Breast epithelium (tissue), 3 donors: Measurements from ENCODE around the gene NKX2-4.

Experiments used
- CTCF ChIP-seq, 3 donors: fragments of 450-650 bp; IDR thresholded peaks; one replicate each; pipeline ENCODE4 v1.5.1; 2016 to 2017; ENCODE audit warnings: antibody characterized with exemption in 3 of 3, mild to moderate bottlenecking in 3 of 3, moderate library complexity in 3 of 3
- POLR2A ChIP-seq: fragments of 450-650 bp; IDR thresholded peaks from one replicate; pipeline ENCODE4 v1.6.1; 2016; ENCODE audit warnings: antibody characterized with exemption, mild to moderate bottlenecking, moderate library complexity
- POLR2AphosphoS5 ChIP-seq, 3 donors: sonication (generic); formaldehyde crosslinking; IDR thresholded peaks; one replicate each; pipeline ENCODE4 v1.6.1; 2017; ENCODE audit warnings: antibody characterized with exemption in 3 of 3

GRCh38 chr20:21393166-21393565 is 4.2 kb downstream of the NKX2-4 start:
- TF ChIP-seq CTCF (IDR thresholded peaks at IDR 0.05) = no peak
- TF ChIP-seq POLR2A = no peak
- no peak for TF ChIP-seq POLR2AphosphoS5 (IDR thresholded peaks at IDR 0.05)
